GM18505 (cell line): ENCODE results near the gene SMAP2.
A peak's percentile ranks its signal among the peaks of the same experiment; 100 is the strongest.
"Not testable (repeated sequence)": the region's sequence is repeated elsewhere in the genome, so short reads cannot be mapped to it uniquely, and the experiment has no call there.

ENCODE experiments used
- ATAC-seq: cut with Tn5 transposase; IDR thresholded peaks from one replicate; pipeline ENCODE4 v1.9.1; 2021; ENCODE audit not compliant: unreplicated experiment
- POLR2A ChIP-seq: IDR thresholded peaks from 4 replicates; pipeline ENCODE4 v1.6.1; 2011; ENCODE audit warnings: borderline replicate concordance; ENCODE audit not compliant: insufficient read depth, insufficient read length; ENCODE audit errors: extremely low read depth

SMAP2 gene

GRCh38 chr1:40373323-40374283, at the start of gene SMAP2:
SMAP2 (plus strand) TSS chr1:40373727; CDS start chr1:40374121, 394 bp downstream.
- peak; percentile 79 for TF ChIP-seq POLR2A
- peak; percentile 87 for ATAC-seq

GRCh38 chr1:40331403-40331802, 42.1 kb upstream of the SMAP2 start:
- ATAC-seq = not testable (repeated sequence)

- TF ChIP-seq POLR2A = no peak
- ATAC-seq = no peak
Measured at GRCh38 chr1:40332695-40333094, 40.8 kb upstream of the SMAP2 start.

GRCh38 chr1:40337443-40337842, 36.1 kb upstream of the SMAP2 start:
- no peak for ATAC-seq
- no peak for TF ChIP-seq POLR2A

GRCh38 chr1:40338745-40339419, 34.6 kb upstream of the SMAP2 start:
- TF ChIP-seq POLR2A = no peak
- no peak for ATAC-seq

- ATAC-seq = no peak
- no peak for TF ChIP-seq POLR2A
Measured at GRCh38 chr1:40339420-40340323, 33.9 kb upstream of the SMAP2 start.

- no peak for ATAC-seq
- no peak for TF ChIP-seq POLR2A
Measured at GRCh38 chr1:40341491-40342380, 31.8 kb upstream of the SMAP2 start.

- not testable (repeated sequence) for ATAC-seq
Measured at GRCh38 chr1:40342381-40342717, 31.2 kb upstream of the SMAP2 start.

GRCh38 chr1:40344597-40344996, 28.9 kb upstream of the SMAP2 start:
- ATAC-seq = no peak
- no peak for TF ChIP-seq POLR2A

GRCh38 chr1:40350391-40350790, 23.1 kb upstream of the SMAP2 start:
- TF ChIP-seq POLR2A = no peak
- ATAC-seq = no peak

GRCh38 chr1:40351124-40351523, 22.4 kb upstream of the SMAP2 start:
- TF ChIP-seq POLR2A = no peak
- ATAC-seq = no peak

- ATAC-seq = no peak
- TF ChIP-seq POLR2A = no peak
Measured at GRCh38 chr1:40352126-40352525, 21.4 kb upstream of the SMAP2 start.
